ENCODE results near the gene WDR38. TPM values are rescaled to one million over a fixed set of nuclear protein-coding genes. Genes with fewer than 3 reads are reported as not detected.

Gene WDR38
- total and polyA plus RNA-seq, 9 of the 15 experiments (the other 6 are each of a cell fraction or from before 2014, with no cell fraction given), result not detected

GRCh38 chr9:124852829-124853531 lies at the start of gene WDR38 (continued):
- 0 out of 2 replicates have a peak, but pooled peaks have one; percentile 59 for TF ChIP-seq ZNF592 (IDR thresholded peaks at IDR 0.05)
- TF ChIP-seq, protein P1, sequence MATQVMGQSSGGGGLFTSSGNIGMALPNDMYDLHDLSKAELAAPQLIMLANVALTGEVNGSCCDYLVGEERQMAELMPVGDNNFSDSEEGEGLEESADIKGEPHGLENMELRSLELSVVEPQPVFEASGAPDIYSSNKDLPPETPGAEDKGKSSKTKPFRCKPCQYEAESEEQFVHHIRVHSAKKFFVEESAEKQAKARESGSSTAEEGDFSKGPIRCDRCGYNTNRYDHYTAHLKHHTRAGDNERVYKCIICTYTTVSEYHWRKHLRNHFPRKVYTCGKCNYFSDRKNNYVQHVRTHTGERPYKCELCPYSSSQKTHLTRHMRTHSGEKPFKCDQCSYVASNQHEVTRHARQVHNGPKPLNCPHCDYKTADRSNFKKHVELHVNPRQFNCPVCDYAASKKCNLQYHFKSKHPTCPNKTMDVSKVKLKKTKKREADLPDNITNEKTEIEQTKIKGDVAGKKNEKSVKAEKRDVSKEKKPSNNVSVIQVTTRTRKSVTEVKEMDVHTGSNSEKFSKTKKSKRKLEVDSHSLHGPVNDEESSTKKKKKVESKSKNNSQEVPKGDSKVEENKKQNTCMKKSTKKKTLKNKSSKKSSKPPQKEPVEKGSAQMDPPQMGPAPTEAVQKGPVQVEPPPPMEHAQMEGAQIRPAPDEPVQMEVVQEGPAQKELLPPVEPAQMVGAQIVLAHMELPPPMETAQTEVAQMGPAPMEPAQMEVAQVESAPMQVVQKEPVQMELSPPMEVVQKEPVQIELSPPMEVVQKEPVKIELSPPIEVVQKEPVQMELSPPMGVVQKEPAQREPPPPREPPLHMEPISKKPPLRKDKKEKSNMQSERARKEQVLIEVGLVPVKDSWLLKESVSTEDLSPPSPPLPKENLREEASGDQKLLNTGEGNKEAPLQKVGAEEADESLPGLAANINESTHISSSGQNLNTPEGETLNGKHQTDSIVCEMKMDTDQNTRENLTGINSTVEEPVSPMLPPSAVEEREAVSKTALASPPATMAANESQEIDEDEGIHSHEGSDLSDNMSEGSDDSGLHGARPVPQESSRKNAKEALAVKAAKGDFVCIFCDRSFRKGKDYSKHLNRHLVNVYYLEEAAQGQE (IDR thresholded peaks at IDR 0.05; ENCODE audit: borderline replicate concordance), result peak; percentile 94
- TF ChIP-seq, protein P1 (CRISPR knock-in tag; IDR thresholded peaks at IDR 0.05; ENCODE audit: low read depth), result 0 out of 2 replicates have a peak, but pooled peaks have one; percentile 44
- 0 out of 2 replicates have a peak, but pooled peaks have one; percentile 5 for TF ChIP-seq MAFK (IDR thresholded peaks at IDR 0.05; ENCODE audit: low read length)
- TF ChIP-seq ZNF436 (CRISPR knock-in tag; IDR thresholded peaks at IDR 0.05), result no peak
- TF ChIP-seq SIN3A (IDR thresholded peaks at IDR 0.05; ENCODE audit: borderline replicate concordance in 2 of 2, control insufficient read depth in 1 of 2, low read depth in 2 of 2, low read length in 2 of 2), result 0 out of 4 replicates have a peak, but pooled peaks of 1 of the 2 experiments have one; percentile 18
- peak; percentile 10; the same call in 1 of the 2 replicates for TF ChIP-seq HCFC1 (IDR thresholded peaks at IDR 0.05; ENCODE audit: low read depth, low read length)
- TF ChIP-seq ZNF408 (CRISPR knock-in tag; IDR thresholded peaks at IDR 0.05; ENCODE audit: low read depth), result no peak
- TF ChIP-seq TOE1 (IDR thresholded peaks at IDR 0.05; ENCODE audit: borderline replicate concordance), result no peak; the same call in 1 of the 2 replicates
- peak; percentile 79; the same call in 1 of the 2 replicates for TF ChIP-seq TOE1 (CRISPR knock-in tag; IDR thresholded peaks at IDR 0.05; ENCODE audit: borderline replicate concordance, low read depth)

All from K562 (cell line).